Prostate gland (tissue), 2 donors: ENCODE data around the gene DOCK4. TPM values are rescaled to one million over a fixed set of nuclear protein-coding genes. Genes with fewer than 3 reads are reported as not detected.
A peak's percentile ranks its signal among the peaks of the same experiment; 100 is the strongest.

ENCODE experiments used
- DNase-seq: peaks from one replicate; pipeline ENCODE4 v3.0.0-alpha.2; 2019; ENCODE audit warnings: low spot score
- H3K27ac ChIP-seq, 2 donors: fragments of 200-600 bp; sonication (generic); 2 replicates each; pipeline ENCODE4 v1.5.1; 2017 to 2019
- H3K27me3 ChIP-seq: fragments of 200-600 bp; sonication (generic); replicated peaks from 2 replicates; pipeline ENCODE4 v1.5.1; 2019; ENCODE audit not compliant: insufficient read depth
- H3K36me3 ChIP-seq, 2 donors: fragments of 200-600 bp; sonication (generic); 1 replicate in 1 of 2; 2 replicates in 1 of 2; pipeline versions ENCODE4 v1.5.1 to v1.8.1; 2017 to 2019
- H3K4me1 ChIP-seq: fragments of 200-600 bp; sonication (generic); replicated peaks from 2 replicates; pipeline ENCODE4 v1.5.1; 2019
- H3K4me3 ChIP-seq, 2 donors: fragments of 200-600 bp; sonication (generic); 2 replicates each; pipeline ENCODE4 v1.5.1; 2017 to 2019
- H3K9me3 ChIP-seq: fragments of 200-600 bp; sonication (generic); 2 replicates; pipeline ENCODE4 v1.5.1; 2017
- POLR2A ChIP-seq: fragments of 450-650 bp; IDR thresholded peaks from one replicate; pipeline ENCODE4 v1.6.1; 2016; ENCODE audit warnings: antibody characterized with exemption, mild to moderate bottlenecking
- POLR2AphosphoS5 ChIP-seq: sonication (generic); formaldehyde crosslinking; IDR thresholded peaks from one replicate; pipeline ENCODE4 v1.6.1; 2017; ENCODE audit warnings: antibody characterized with exemption
- WGBS: methylation state at CpG from one replicate; pipeline ENCODE4 v1.1.5; 2018; 5-methylcytosine and 5-hydroxymethylcytosine counted together
- intact Hi-C: fragments of 100-400 bp; cut with DNase I; formaldehyde crosslinking; loops from one replicate; pipeline ENCODE4 v1.14.2; 2022
- total RNA-seq, 2 donors: library from RNA; depleted of rRNA; stranded (reverse); fragments of >200 nt; gene quantifications; one replicate each; pipeline ENCODE4 v1.1.0, GENCODE V29; 2016
- TF ChIP-seq, protein P1 (sequence below), 4 experiments: fragments of 200-600 bp in 2 of 4; fragments of 450-650 bp in 2 of 4; sonication (generic) in 2 of 4; IDR thresholded peaks; 1 replicate in 3 of 4; 2 replicates in 1 of 4; pipeline ENCODE4 v1.5.1; 2016 to 2019; ENCODE audit warnings: antibody characterized with exemption in 4 of 4, mild to moderate bottlenecking in 2 of 4, moderate library complexity in 2 of 4

DOCK4 gene
- total RNA-seq, 2 donors from 2014 or later: 21.8 to 37.4 TPM

- H3K27ac ChIP-seq: no peak overlapping the region
- no peaks in the 10 kb centered on the region for H3K27me3 ChIP-seq
- no peaks in the 10 kb centered on the region for H3K4me1 ChIP-seq
- H3K4me3 ChIP-seq: no peak overlapping the region
- intact Hi-C loops: no loop called here
- DNase-seq: no peak
- H3K36me3 ChIP-seq: no peaks in the 10 kb centered on the region
- H3K9me3 ChIP-seq: no peaks in the 10 kb centered on the region
- no peak for TF ChIP-seq POLR2A
- TF ChIP-seq POLR2AphosphoS5: no peak
- TF ChIP-seq, protein P1, sequence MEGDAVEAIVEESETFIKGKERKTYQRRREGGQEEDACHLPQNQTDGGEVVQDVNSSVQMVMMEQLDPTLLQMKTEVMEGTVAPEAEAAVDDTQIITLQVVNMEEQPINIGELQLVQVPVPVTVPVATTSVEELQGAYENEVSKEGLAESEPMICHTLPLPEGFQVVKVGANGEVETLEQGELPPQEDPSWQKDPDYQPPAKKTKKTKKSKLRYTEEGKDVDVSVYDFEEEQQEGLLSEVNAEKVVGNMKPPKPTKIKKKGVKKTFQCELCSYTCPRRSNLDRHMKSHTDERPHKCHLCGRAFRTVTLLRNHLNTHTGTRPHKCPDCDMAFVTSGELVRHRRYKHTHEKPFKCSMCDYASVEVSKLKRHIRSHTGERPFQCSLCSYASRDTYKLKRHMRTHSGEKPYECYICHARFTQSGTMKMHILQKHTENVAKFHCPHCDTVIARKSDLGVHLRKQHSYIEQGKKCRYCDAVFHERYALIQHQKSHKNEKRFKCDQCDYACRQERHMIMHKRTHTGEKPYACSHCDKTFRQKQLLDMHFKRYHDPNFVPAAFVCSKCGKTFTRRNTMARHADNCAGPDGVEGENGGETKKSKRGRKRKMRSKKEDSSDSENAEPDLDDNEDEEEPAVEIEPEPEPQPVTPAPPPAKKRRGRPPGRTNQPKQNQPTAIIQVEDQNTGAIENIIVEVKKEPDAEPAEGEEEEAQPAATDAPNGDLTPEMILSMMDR (IDR thresholded peaks at IDR 0.05): no peak
- 91% methylated on average over 2 of the region's 2 CpGs for WGBS
These were observed 6.4 kb upstream of the DOCK4 start for GRCh38 chr7:112212571-112212970.

- Histone ChIP-seq H3K9me3 (no peaks in the 10 kb centered on the region), H3K36me3 (no peaks in the 10 kb centered on the region), H3K4me3 (no peak overlapping the region), H3K27me3 (no peaks in the 10 kb centered on the region), H3K4me1 (no peaks in the 10 kb centered on the region), H3K27ac (no peak overlapping the region)
- DNase-seq: peak; percentile 12
- TF ChIP-seq POLR2AphosphoS5: peak; percentile 49
- TF ChIP-seq, protein P1 (IDR thresholded peaks at IDR 0.05): no peak
- no peak for TF ChIP-seq POLR2A
- intact Hi-C loops: no loop called here
- 14% methylated on average over 1 of the region's 1 CpG for WGBS
These were observed 5.2 kb upstream of the DOCK4 start for GRCh38 chr7:112211348-112211907.

DNA sequence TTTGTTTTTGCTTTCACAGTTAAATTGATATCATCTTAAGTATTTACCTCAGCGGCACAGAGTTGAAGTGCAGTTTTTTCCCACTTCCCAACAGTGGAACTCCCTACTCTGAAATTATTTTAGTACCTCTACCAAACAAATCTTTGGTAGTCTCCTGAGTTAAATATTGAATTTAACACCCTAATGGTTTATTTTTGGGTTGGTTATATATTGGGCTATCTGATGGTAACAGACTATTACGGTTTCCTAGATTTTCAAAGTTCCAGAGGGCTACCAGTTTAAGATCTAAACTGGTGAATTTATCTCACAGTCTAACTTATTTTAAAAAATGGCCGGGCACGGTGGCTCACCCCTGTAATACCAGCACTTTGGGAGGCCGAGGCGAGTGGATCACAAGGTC is 1.6 kb upstream of the DOCK4 start:
- peak overlapping the region; percentile 81 to 90 for H3K4me3 ChIP-seq
- no peak for DNase-seq
- 82% methylated on average over 6 of the region's 6 CpGs for WGBS
- TF ChIP-seq, protein P1 (IDR thresholded peaks at IDR 0.05): no peak
- TF ChIP-seq POLR2AphosphoS5 (no peak), POLR2A (no peak)
- H3K27me3 ChIP-seq: no peaks in the 10 kb centered on the region
- H3K27ac ChIP-seq: peak overlapping the region in 1 of 2 donors; percentile 78
- intact Hi-C loops: loop anchor here (5.0 to 10.0 kb wide), 6 partner anchors 57 to 453 kb away; partner anchors contain the start of gene IFRD1
- H3K9me3 ChIP-seq: no peaks in the 10 kb centered on the region
- no peaks in the 10 kb centered on the region for H3K4me1 ChIP-seq
- H3K36me3 ChIP-seq: no peaks in the 10 kb centered on the region

GRCh38 chr7:112206991-112207592 is 893 bp upstream of the DOCK4 start:
- intact Hi-C loops: loop anchor here (5.0 to 10.0 kb wide), 6 partner anchors 58 to 452 kb away; partner anchors contain the start of gene IFRD1
- no peak for DNase-seq
- TF ChIP-seq, protein P1 (IDR thresholded peaks at IDR 0.05): no peak
- TF ChIP-seq POLR2A (no peak), POLR2AphosphoS5 (no peak)
- Histone ChIP-seq H3K9me3 (no peaks in the 10 kb centered on the region), H3K4me3 (peak overlapping the region; percentile 81 to 90), H3K27ac (peak overlapping the region; percentile 78 to 83), H3K36me3 (no peaks in the 10 kb centered on the region), H3K27me3 (no peaks in the 10 kb centered on the region), H3K4me1 (no peaks in the 10 kb centered on the region)
- WGBS: under 1% methylated on average over 14 of the region's 14 CpGs
